SU-DHL-6 (cell line): ENCODE results near the gene DPH2.

Experiments
- CTCF ChIP-seq: fragments of 200-600 bp; sonication (generic); IDR thresholded peaks from one replicate; pipeline ENCODE4 v1.5.1; 2017; ENCODE audit warnings: antibody characterized with exemption, mild to moderate bottlenecking, low read length, moderate library complexity; ENCODE audit not compliant: insufficient read depth, poor library complexity, severe bottlenecking
- EZH2phosphoT487 ChIP-seq: fragments of 200-600 bp; sonication (generic), shearing (Covaris generic); conservative IDR thresholded peaks from 2 replicates; pipeline ENCODE4 v1.6.1; 2018; ENCODE audit warnings: mild to moderate bottlenecking, antibody characterized with exemption, low read length, moderate library complexity, mixed read lengths

GRCh38 chr1:43963006-43963405, 6.8 kb upstream of the DPH2 start:
- TF ChIP-seq CTCF = no peak
- no peak for TF ChIP-seq EZH2phosphoT487
